Mesangial cell (primary cell): ENCODE results near the gene GCLC. TPM values are rescaled to one million over a fixed set of nuclear protein-coding genes. Genes with fewer than 3 reads are reported as not detected.

Experiments
- total RNA-seq: library from RNA; depleted of rRNA; stranded (reverse); fragments of >200 nt; gene quantifications from 2 replicates; pipeline ENCODE4 v1.2.3, GENCODE V29; 2015

Gene GCLC
- 8.1 and 11.4 TPM in 2 replicates for total RNA-seq

GRCh38 chr6:53544470-53545308 lies at the start of gene GCLC:
TSS of gene GCLC (minus strand) at chr6:53545101. CDS start at chr6:53544645, 456 bp downstream.

Other genes with a start within 250 kb of the GCLC start
- gene ELOVL5, start 196.2 kb downstream of the GCLC start, total RNA-seq: 63.4 and 70.7 TPM in 2 replicates
- gene KLHL31, start 120.7 kb upstream of the GCLC start, total RNA-seq: 0.16 and 0.38 TPM in 2 replicates
- gene LRRC1, start 249.9 kb upstream of the GCLC start, total RNA-seq: 6.4 and 15.1 TPM in 2 replicates